GM23338 (cell line): ENCODE data around the gene CDYL. TPM values are rescaled to one million over a fixed set of nuclear protein-coding genes. Genes with fewer than 3 reads are reported as not detected.
A peak's percentile ranks its signal among the peaks of the same experiment; 100 is the strongest.

Source experiments
- ATAC-seq: fragments of 200-7000 bp; cut with Tn5 transposase; 3 replicates; pipeline ENCODE4 v1.9.1; 2020
- DNase-seq: peaks from one replicate; pipeline ENCODE4 v3.0.0-alpha.2; 2015; ENCODE audit warnings: low spot score
- H2AFZ ChIP-seq: fragments of 200-600 bp; sonication (generic); 2 replicates; pipeline ENCODE4 v1.8.0; 2016; ENCODE audit warnings: antibody characterized with exemption, mild to moderate bottlenecking, moderate library complexity
- H3F3A ChIP-seq: fragments of 200-600 bp; sonication (generic); replicated peaks from 2 replicates; pipeline ENCODE4 v1.8.0; 2017; ENCODE audit warnings: antibody characterized with exemption, mixed run types, low read depth
- H3K27ac ChIP-seq: fragments of 200-600 bp; sonication (generic); 2 replicates; pipeline ENCODE4 v1.6.1; 2016; ENCODE audit warnings: low read depth
- H3K27me3 ChIP-seq: fragments of 200-600 bp; sonication (generic); 2 replicates; pipeline ENCODE4 v1.8.0; 2016; ENCODE audit warnings: mild to moderate bottlenecking, mixed run types, moderate library complexity; ENCODE audit not compliant: insufficient read depth
- H3K36me3 ChIP-seq: fragments of 200-600 bp; sonication (generic); 2 replicates; pipeline ENCODE4 v1.8.0; 2016; ENCODE audit warnings: mild to moderate bottlenecking; ENCODE audit not compliant: insufficient read depth
- H3K4me1 ChIP-seq: fragments of 200-600 bp; sonication (generic); 2 replicates; pipeline ENCODE4 v1.8.0; 2016; ENCODE audit warnings: mild to moderate bottlenecking, moderate library complexity; ENCODE audit not compliant: insufficient read depth
- H3K4me2 ChIP-seq: fragments of 200-600 bp; sonication (generic); 2 replicates; pipeline ENCODE4 v1.7.1; 2017; ENCODE audit warnings: mixed run types
- H3K4me3 ChIP-seq: fragments of 200-600 bp; sonication (generic); 2 replicates; pipeline ENCODE4 v1.6.1; 2016; ENCODE audit warnings: mixed run types
- H3K79me2 ChIP-seq: fragments of 200-600 bp; sonication (generic); replicated peaks from 2 replicates; pipeline ENCODE4 v1.8.0; 2017; ENCODE audit warnings: mild to moderate bottlenecking; ENCODE audit not compliant: insufficient read depth
- H3K9me2 ChIP-seq: fragments of 200-600 bp; sonication (generic); 2 replicates; pipeline ENCODE4 v1.8.0; 2017; ENCODE audit not compliant: insufficient read depth
- H4K20me1 ChIP-seq: fragments of 200-600 bp; sonication (generic); replicated peaks from 2 replicates; pipeline ENCODE4 v1.8.0; 2017; ENCODE audit warnings: mild to moderate bottlenecking; ENCODE audit not compliant: insufficient read depth
- H3K27ac Mint-ChIP-seq: 2 replicates; pipeline ENCODE4 v1.8.0; 2020; ENCODE audit warnings: inconsistent platforms, mild to moderate bottlenecking, moderate library complexity, mixed read lengths
- H3K27me3 Mint-ChIP-seq: 3 replicates; pipeline ENCODE4 v1.8.0; 2022; ENCODE audit warnings: low read depth, mild to moderate bottlenecking, moderate library complexity, mixed read lengths, inconsistent platforms; ENCODE audit not compliant: insufficient read depth, poor library complexity
- H3K36me3 Mint-ChIP-seq: 3 replicates; pipeline ENCODE4 v1.8.0; 2021; ENCODE audit warnings: low read depth, mild to moderate bottlenecking, inconsistent platforms, moderate library complexity, mixed read lengths
- H3K4me1 Mint-ChIP-seq: 3 replicates; pipeline ENCODE4 v1.8.0; 2020; ENCODE audit warnings: mild to moderate bottlenecking, inconsistent platforms, mixed read lengths
- H3K4me3 Mint-ChIP-seq: 3 replicates; pipeline ENCODE4 v1.8.0; 2021; ENCODE audit warnings: moderate library complexity, mild to moderate bottlenecking, inconsistent platforms, mixed read lengths
- H3K9me3 Mint-ChIP-seq: 3 replicates; pipeline ENCODE4 v1.8.0; 2020; ENCODE audit warnings: moderate library complexity, mild to moderate bottlenecking, inconsistent platforms, mixed read lengths
- CREB1 ChIP-seq: fragments of 250-450 bp; sonication (Bioruptor Pico); IDR thresholded peaks from 2 replicates; pipeline ENCODE4 v1.5.0; 2020; ENCODE audit warnings: low read depth, mild to moderate bottlenecking, moderate library complexity
- STAT1 ChIP-seq: IDR thresholded peaks from one replicate; pipeline ENCODE4 v1.6.1; 2016; ENCODE audit warnings: antibody characterized with exemption; ENCODE audit not compliant: unreplicated experiment
- ZNF114 ChIP-seq: fragments of 250-450 bp; sonication (Bioruptor Pico); IDR thresholded peaks from 2 replicates; pipeline ENCODE4 v1.5.0; 2020; ENCODE audit warnings: mild to moderate bottlenecking, moderate library complexity
- ZNF331 ChIP-seq: fragments of 250-450 bp; sonication (Bioruptor Pico); IDR thresholded peaks from 2 replicates; pipeline ENCODE4 v1.5.0; 2020; ENCODE audit warnings: low read depth, mild to moderate bottlenecking, moderate library complexity
- polyA plus RNA-seq: library from polyadenylated mRNA; unstranded; fragments of >200 nt; fragmentation: Nextera tagmentation; extraction: Ambion mirVana; gene quantifications from 2 replicates; pipeline ENCODE4 v1.2.1, GENCODE V29; 2016
- total RNA-seq: library from RNA; depleted of rRNA; stranded (reverse); fragments of >200 nt; shearing (Covaris generic); gene quantifications from 2 replicates; pipeline ENCODE4 v1.2.3, GENCODE V29; 2014
- TF ChIP-seq, protein P1 (sequence below): IDR thresholded peaks from one replicate; pipeline ENCODE4 v1.6.1; 2018; ENCODE audit warnings: antibody characterized with exemption; ENCODE audit not compliant: unreplicated experiment
- TF ChIP-seq, protein P2 (sequence below): IDR thresholded peaks from 2 replicates; pipeline ENCODE4 v1.6.1; 2016; ENCODE audit warnings: antibody characterized with exemption
- TF ChIP-seq, protein P3 (sequence below), 2 experiments: fragments of 200-600 bp in 1 of 2; sonication (generic) in 1 of 2; conservative IDR thresholded peaks; 2 replicates each; pipeline versions ENCODE4 v1.5.1 to v1.6.1; 2016 to 2017; ENCODE audit warnings: antibody characterized with exemption in 2 of 2, low read depth in 2 of 2, mild to moderate bottlenecking in 2 of 2, moderate library complexity in 1 of 2

The CDYL gene
- total and polyA plus RNA-seq, 2 experiments from 2014 or later = 67.2 to 128 TPM

DNA sequence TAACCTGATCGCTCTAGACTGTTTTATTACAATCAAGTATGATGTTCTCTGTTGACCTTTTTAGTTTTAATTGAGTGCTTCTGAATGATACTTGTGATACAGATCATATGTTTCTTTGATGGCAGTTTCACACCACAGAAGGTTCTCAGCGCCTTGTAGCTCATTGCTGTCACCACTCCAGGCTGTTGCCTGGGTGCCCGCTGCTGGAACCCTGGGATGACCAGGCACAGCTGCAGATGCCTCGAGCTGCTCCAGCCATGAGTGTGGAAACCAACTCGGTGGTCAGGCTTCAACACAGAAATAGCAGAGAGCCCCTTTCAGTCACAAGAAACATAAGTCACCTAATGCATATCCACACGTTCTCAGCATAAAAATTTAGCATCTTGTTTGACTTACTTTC lies 114.9 kb downstream of the CDYL start (continued):
- TF ChIP-seq, protein P1, sequence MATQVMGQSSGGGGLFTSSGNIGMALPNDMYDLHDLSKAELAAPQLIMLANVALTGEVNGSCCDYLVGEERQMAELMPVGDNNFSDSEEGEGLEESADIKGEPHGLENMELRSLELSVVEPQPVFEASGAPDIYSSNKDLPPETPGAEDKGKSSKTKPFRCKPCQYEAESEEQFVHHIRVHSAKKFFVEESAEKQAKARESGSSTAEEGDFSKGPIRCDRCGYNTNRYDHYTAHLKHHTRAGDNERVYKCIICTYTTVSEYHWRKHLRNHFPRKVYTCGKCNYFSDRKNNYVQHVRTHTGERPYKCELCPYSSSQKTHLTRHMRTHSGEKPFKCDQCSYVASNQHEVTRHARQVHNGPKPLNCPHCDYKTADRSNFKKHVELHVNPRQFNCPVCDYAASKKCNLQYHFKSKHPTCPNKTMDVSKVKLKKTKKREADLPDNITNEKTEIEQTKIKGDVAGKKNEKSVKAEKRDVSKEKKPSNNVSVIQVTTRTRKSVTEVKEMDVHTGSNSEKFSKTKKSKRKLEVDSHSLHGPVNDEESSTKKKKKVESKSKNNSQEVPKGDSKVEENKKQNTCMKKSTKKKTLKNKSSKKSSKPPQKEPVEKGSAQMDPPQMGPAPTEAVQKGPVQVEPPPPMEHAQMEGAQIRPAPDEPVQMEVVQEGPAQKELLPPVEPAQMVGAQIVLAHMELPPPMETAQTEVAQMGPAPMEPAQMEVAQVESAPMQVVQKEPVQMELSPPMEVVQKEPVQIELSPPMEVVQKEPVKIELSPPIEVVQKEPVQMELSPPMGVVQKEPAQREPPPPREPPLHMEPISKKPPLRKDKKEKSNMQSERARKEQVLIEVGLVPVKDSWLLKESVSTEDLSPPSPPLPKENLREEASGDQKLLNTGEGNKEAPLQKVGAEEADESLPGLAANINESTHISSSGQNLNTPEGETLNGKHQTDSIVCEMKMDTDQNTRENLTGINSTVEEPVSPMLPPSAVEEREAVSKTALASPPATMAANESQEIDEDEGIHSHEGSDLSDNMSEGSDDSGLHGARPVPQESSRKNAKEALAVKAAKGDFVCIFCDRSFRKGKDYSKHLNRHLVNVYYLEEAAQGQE = no peak
- TF ChIP-seq, protein P2, sequence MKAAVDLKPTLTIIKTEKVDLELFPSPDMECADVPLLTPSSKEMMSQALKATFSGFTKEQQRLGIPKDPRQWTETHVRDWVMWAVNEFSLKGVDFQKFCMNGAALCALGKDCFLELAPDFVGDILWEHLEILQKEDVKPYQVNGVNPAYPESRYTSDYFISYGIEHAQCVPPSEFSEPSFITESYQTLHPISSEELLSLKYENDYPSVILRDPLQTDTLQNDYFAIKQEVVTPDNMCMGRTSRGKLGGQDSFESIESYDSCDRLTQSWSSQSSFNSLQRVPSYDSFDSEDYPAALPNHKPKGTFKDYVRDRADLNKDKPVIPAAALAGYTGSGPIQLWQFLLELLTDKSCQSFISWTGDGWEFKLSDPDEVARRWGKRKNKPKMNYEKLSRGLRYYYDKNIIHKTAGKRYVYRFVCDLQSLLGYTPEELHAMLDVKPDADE = no peak
- TF ChIP-seq ZNF114 (CRISPR knock-in tag) = no peak
- TF ChIP-seq, protein P3, sequence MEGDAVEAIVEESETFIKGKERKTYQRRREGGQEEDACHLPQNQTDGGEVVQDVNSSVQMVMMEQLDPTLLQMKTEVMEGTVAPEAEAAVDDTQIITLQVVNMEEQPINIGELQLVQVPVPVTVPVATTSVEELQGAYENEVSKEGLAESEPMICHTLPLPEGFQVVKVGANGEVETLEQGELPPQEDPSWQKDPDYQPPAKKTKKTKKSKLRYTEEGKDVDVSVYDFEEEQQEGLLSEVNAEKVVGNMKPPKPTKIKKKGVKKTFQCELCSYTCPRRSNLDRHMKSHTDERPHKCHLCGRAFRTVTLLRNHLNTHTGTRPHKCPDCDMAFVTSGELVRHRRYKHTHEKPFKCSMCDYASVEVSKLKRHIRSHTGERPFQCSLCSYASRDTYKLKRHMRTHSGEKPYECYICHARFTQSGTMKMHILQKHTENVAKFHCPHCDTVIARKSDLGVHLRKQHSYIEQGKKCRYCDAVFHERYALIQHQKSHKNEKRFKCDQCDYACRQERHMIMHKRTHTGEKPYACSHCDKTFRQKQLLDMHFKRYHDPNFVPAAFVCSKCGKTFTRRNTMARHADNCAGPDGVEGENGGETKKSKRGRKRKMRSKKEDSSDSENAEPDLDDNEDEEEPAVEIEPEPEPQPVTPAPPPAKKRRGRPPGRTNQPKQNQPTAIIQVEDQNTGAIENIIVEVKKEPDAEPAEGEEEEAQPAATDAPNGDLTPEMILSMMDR (conservative IDR thresholded peaks at IDR 0.05; ENCODE audit: low read depth in 2 of 2) = no peak

DNA sequence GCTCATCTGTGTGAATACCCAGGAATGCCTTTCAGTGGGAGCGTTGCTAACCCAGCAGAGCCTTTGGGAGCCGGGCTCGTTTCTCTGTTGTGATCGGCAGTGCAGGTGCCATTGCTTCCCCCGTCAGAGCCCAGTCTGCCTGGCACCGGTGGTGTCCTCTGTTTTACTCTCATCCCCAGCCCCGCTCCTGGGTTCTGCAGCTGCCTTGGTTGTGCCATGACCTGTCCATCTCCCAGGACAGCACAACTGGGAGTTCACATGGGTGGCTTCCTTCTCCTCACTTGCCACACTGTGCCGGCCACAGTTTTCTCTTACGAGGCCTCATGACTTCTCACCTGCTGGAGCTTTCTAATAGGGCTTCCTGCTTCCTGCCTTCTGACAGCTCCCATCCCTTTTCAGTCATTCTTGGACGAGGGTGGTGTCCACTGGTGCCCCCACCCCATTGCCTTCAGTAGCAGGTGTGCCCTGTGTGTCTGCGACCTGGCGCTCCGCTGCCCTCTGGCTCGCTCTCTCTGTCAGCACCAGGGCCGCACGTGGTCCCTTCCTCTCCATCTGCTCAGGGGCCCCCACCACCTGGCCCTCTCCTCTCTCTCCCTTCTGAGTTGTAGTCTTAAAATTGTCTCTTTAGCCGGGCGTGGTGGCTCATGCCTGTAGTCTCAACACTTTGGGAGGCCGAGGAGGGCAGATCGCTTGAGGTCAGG lies 116.7 kb downstream of the CDYL start:
- Mint-ChIP-seq H3K36me3 (peaks cover 58% of the 10 kb centered on the region), H3K27me3 (peaks cover 17% of the 10 kb centered on the region), H3K9me3 (no peaks in the 10 kb centered on the region), H3K4me3 (no peak overlapping the region), H3K27ac (no peak overlapping the region), H3K4me1 (peaks cover 31% of the 10 kb centered on the region)
- H3K4me3 ChIP-seq = no peak overlapping the region
- H3K27me3 ChIP-seq = no peaks in the 10 kb centered on the region
- TF ChIP-seq, protein P2 = no peak
- TF ChIP-seq ZNF114 (CRISPR knock-in tag) (no peak), STAT1 (no peak), CREB1 (no peak), ZNF331 (CRISPR knock-in tag) (no peak)
- no peak overlapping the region for H3K4me2 ChIP-seq
- no peak overlapping the region for H2AFZ ChIP-seq
- H3K36me3 ChIP-seq = no peaks in the 10 kb centered on the region
- no peaks in the 10 kb centered on the region for H3K4me1 ChIP-seq
- peaks cover 13% of the 10 kb centered on the region for H3F3A ChIP-seq
- 0 out of 2 replicates have a peak overlapping the region, but pooled peaks have one; percentile 14 for H3K27ac ChIP-seq
- DNase-seq (no peak), ATAC-seq (no peak)
- H4K20me1 ChIP-seq = peaks cover 70% of the 10 kb centered on the region
- no peaks in the 10 kb centered on the region for H3K9me2 ChIP-seq
- peaks cover 83% of the 10 kb centered on the region for H3K79me2 ChIP-seq
